OCI-LY3 (cell line): ENCODE results near the gene PDZD7.

Experiments
- H2AFZ ChIP-seq: fragments of 200-600, 300-600 bp; shearing (Covaris generic); 2 replicates; pipeline ENCODE4 v1.6.0; 2014; ENCODE audit warnings: antibody characterized with exemption, low read depth, low read length
- H3K27ac ChIP-seq: fragments of 200-600, 300-600 bp; sonication (generic); 2 replicates; pipeline ENCODE4 v1.5.1; 2014; ENCODE audit warnings: mild to moderate bottlenecking, low read length, moderate library complexity, mixed read lengths
- H3K27me3 ChIP-seq: fragments of 200-600, 300-600 bp; sonication (generic); 2 replicates; pipeline ENCODE4 v1.6.1; 2014; ENCODE audit warnings: low read depth, low read length, mixed read lengths
- H3K36me3 ChIP-seq: fragments of 200-600, 300-600 bp; sonication (generic); replicated peaks from 2 replicates; pipeline ENCODE3; 2014; ENCODE audit warnings: low read depth, low read length, mixed read lengths
- H3K4me1 ChIP-seq: fragments of 300-600, 200-600 bp; sonication (generic); 2 replicates; pipeline ENCODE4 v1.6.1; 2014; ENCODE audit warnings: low read length, mixed read lengths
- H3K4me2 ChIP-seq: fragments of 200-600, 300-600 bp; sonication (generic); 2 replicates; pipeline ENCODE4 v1.6.1; 2014; ENCODE audit warnings: low read length, mixed read lengths
- H3K4me3 ChIP-seq: fragments of 300-600, 200-600 bp; sonication (generic); 2 replicates; pipeline ENCODE4 v1.5.1; 2014; ENCODE audit warnings: antibody characterized with exemption, mild to moderate bottlenecking, low read length, moderate library complexity
- H3K79me2 ChIP-seq: fragments of 300-600, 200-600 bp; shearing (Covaris generic); 2 replicates; pipeline ENCODE4 v1.6.1; 2014; ENCODE audit warnings: mild to moderate bottlenecking, low read length, mixed read lengths
- H3K9ac ChIP-seq: fragments of 300-600, 200-600 bp; shearing (Covaris generic); 2 replicates; pipeline ENCODE4 v1.6.0; 2014; ENCODE audit warnings: mild to moderate bottlenecking, low read length, moderate library complexity
- H3K9me3 ChIP-seq: fragments of 200-600, 300-600 bp; shearing (Covaris generic); 2 replicates; pipeline ENCODE4 v1.6.1; 2014; ENCODE audit warnings: low read length, mixed read lengths; ENCODE audit not compliant: insufficient read depth
- H4K20me1 ChIP-seq: fragments of 200-600, 300-600 bp; sonication (generic); 2 replicates; pipeline ENCODE4 v1.6.1; 2016; ENCODE audit warnings: low read length, mixed read lengths; ENCODE audit not compliant: insufficient read depth
- EZH2phosphoT487 ChIP-seq: fragments of 200-600 bp; shearing (Covaris generic); IDR thresholded peaks from 2 replicates; pipeline ENCODE4 v1.6.1; 2018; ENCODE audit warnings: antibody characterized with exemption, mixed run types, low read depth
- TF ChIP-seq, protein P1 (sequence below): fragments of 200-600, 300-600 bp; sonication (generic); IDR thresholded peaks from 2 replicates; pipeline ENCODE4 v1.5.1; 2014; ENCODE audit warnings: antibody characterized with exemption, low read length, low read depth

The PDZD7 gene

DNA sequence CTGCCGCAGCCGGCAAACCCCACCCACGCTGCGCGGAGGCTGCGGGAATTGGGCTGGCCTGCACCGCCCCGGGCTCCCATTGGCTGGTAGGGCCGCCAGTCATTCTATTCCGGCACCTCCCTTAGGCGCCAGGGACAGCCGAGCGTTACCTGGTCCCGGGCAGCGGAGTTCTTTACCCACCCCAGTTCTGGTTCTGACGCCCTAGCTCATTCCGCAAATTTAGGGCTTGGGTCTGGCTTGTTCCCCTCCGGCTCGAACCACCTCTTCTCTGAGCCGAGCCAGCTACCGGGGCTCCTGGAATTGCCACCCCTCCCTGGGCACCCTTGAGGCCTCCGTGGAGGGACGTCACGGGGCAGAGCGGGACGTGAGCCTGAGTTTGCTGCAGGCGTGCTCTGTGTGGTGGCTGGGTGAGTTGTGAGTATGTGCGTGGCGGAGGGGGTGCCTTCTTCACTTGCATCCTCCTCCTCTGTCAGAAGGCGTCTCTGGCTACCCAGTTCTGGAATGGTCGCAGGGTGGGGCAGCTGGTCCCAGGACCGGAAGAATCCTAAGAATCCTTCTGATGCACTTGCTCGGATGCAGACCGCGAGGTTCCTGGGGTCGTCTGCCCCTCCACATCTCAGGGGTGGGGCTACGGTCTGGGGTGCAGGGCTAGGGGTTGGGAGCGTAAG lies at the start of gene PDZD7, which contains the start of gene SFXN3:
TSS of gene PDZD7 (minus strand) at position 2 of the 668 bp plus-strand sequence. CDS start 910 bp downstream, outside the sequence.
TSS of gene SFXN3 (plus strand) at position 107 of the 668 bp plus-strand sequence. CDS start 3,461 bp downstream, outside the sequence.
- H3K4me3 ChIP-seq, result peak within 1 kb of the TSS; percentile 98
- TF ChIP-seq EZH2phosphoT487, result no peak
- TF ChIP-seq, protein P1, sequence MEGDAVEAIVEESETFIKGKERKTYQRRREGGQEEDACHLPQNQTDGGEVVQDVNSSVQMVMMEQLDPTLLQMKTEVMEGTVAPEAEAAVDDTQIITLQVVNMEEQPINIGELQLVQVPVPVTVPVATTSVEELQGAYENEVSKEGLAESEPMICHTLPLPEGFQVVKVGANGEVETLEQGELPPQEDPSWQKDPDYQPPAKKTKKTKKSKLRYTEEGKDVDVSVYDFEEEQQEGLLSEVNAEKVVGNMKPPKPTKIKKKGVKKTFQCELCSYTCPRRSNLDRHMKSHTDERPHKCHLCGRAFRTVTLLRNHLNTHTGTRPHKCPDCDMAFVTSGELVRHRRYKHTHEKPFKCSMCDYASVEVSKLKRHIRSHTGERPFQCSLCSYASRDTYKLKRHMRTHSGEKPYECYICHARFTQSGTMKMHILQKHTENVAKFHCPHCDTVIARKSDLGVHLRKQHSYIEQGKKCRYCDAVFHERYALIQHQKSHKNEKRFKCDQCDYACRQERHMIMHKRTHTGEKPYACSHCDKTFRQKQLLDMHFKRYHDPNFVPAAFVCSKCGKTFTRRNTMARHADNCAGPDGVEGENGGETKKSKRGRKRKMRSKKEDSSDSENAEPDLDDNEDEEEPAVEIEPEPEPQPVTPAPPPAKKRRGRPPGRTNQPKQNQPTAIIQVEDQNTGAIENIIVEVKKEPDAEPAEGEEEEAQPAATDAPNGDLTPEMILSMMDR, result no peak
- H3K9me3 ChIP-seq, result no peaks in the 10 kb centered on the region
- peaks cover 29% of the 10 kb centered on the region for H3K27me3 ChIP-seq
- peak within 1 kb of the TSS; percentile 100 for H3K4me2 ChIP-seq
- H3K4me1 ChIP-seq, result peaks cover 10% of the 10 kb centered on the region
- no peak within 1 kb of the TSS for H3K27ac ChIP-seq
- no peaks in the 10 kb centered on the region for H3K79me2 ChIP-seq
- H4K20me1 ChIP-seq, result no peaks in the 10 kb centered on the region
- peak within 1 kb of the TSS; percentile 85 for H2AFZ ChIP-seq
- H3K9ac ChIP-seq, result peak within 1 kb of the TSS; percentile 60
- no peaks in the 10 kb centered on the region for H3K36me3 ChIP-seq

DNA sequence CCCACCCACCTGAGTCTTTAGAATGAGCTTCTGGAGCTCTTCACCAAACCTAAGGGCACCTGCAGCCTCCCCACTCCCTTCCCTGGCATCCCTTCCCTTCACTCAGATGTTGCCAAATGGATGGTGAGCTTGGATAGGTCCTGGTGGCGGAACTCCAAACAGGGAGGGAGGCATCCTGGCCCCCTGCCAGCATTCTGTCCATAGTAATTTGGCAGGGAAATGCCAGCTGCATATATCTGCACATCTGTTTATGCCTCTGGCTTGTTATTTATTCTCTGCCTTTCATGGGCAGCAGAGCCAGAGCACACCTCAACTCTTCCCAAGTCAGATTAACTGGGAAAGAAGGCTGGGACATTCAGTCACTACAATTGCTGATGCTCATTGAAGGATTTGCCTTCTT lies 48.9 kb upstream of the PDZD7 start:
- Histone ChIP-seq H3K36me3 (no peaks in the 10 kb centered on the region), H4K20me1 (no peaks in the 10 kb centered on the region), H3K9ac (no peak overlapping the region), H3K27ac (no peak overlapping the region), H3K27me3 (peaks cover 16% of the 10 kb centered on the region), H3K9me3 (no peaks in the 10 kb centered on the region), H3K4me2 (no peak overlapping the region), H3K4me3 (no peak overlapping the region), H3K79me2 (no peaks in the 10 kb centered on the region), H3K4me1 (no peaks in the 10 kb centered on the region), H2AFZ (no peak overlapping the region)
- TF ChIP-seq EZH2phosphoT487, result no peak
- TF ChIP-seq, protein P1, result no peak

DNA sequence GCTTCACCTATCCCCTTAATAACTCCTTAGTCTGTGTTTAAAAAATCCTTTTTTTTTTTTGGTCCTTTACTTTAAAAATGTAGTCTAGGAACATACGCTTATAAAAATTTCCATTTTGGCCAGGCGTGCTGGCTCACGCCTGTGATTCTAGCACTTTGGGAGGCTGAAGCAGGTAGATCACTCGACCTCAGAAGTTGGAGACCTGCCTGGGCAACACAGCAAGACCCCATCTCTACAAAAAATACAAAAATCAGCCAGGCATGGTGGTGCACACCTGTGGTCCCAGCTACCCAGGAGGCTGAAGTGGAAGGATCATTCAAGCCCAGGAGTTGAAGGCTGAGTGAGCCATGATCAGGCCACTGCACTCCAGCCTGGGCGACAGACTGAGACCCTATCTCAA lies 45.7 kb upstream of the PDZD7 start:
- Histone ChIP-seq H3K9ac (no peak overlapping the region), H3K4me2 (no peak overlapping the region), H3K79me2 (no peaks in the 10 kb centered on the region), H4K20me1 (no peaks in the 10 kb centered on the region), H2AFZ (no peak overlapping the region), H3K4me1 (peaks cover 11% of the 10 kb centered on the region), H3K27ac (no peak overlapping the region), H3K9me3 (no peaks in the 10 kb centered on the region), H3K27me3 (peaks cover 13% of the 10 kb centered on the region), H3K4me3 (no peak overlapping the region), H3K36me3 (no peaks in the 10 kb centered on the region)
- TF ChIP-seq, protein P1, result no peak
- TF ChIP-seq EZH2phosphoT487, result no peak

DNA sequence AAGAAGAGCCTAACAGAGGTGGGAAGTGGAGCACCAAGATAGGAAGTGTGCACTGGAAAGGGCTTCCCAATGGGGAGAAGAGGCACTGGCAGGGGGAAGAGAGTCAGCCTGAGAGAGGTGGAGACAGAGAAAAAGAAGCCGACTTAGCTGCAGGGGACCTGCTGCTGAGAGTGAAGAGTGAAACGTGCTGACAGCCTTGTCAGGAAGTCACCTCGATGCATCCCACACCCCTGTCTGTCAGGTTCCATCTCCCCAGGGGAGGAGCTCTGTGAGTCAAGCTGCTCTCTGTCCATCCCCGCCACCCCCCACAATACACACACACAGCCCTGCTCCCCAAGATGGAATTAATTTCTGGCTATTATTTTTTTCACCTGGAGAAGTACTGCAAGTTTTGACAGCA lies 44.8 kb upstream of the PDZD7 start:
- TF ChIP-seq, protein P1, result no peak
- no peak for TF ChIP-seq EZH2phosphoT487
- H3K27ac ChIP-seq, result no peak overlapping the region
- no peaks in the 10 kb centered on the region for H3K36me3 ChIP-seq
- peaks cover 20% of the 10 kb centered on the region for H3K4me1 ChIP-seq
- no peak overlapping the region for H2AFZ ChIP-seq
- no peak overlapping the region for H3K4me2 ChIP-seq
- no peaks in the 10 kb centered on the region for H4K20me1 ChIP-seq
- H3K9ac ChIP-seq, result no peak overlapping the region
- H3K27me3 ChIP-seq, result peaks cover 13% of the 10 kb centered on the region
- no peaks in the 10 kb centered on the region for H3K9me3 ChIP-seq
- no peak overlapping the region for H3K4me3 ChIP-seq
- H3K79me2 ChIP-seq, result no peaks in the 10 kb centered on the region
